Adrenal gland (tissue), 12 donors: Measurements from ENCODE around the gene CYP1A2. TPM values are rescaled to one million over a fixed set of nuclear protein-coding genes. Genes with fewer than 3 reads are reported as not detected.

ENCODE experiments used
- DNase-seq, 7 donors: peaks; one replicate each; pipeline ENCODE4 v3.0.0-alpha.2; 2019 to 2020
- H3K27ac ChIP-seq, 5 donors: fragments of 200-600 bp; sonication (generic) in 4 of 5; 1 replicate in 3 of 5; 2 replicates in 2 of 5; pipeline versions ENCODE4 v1.5.1 to v1.8.0; 2016 to 2020; ENCODE audit warnings: mild to moderate bottlenecking in 1 of 5
- H3K27me3 ChIP-seq: fragments of 200-600 bp; 2 replicates; pipeline ENCODE4 v1.8.0; 2021
- H3K36me3 ChIP-seq, 2 donors: fragments of 200-600 bp; replicated peaks in 1 of 2; 1 replicate in 1 of 2; 2 replicates in 1 of 2; pipeline versions ENCODE4 v1.5.1 to v1.8.0; 2018 to 2022
- H3K4me1 ChIP-seq, 2 donors: fragments of 200-600 bp; replicated peaks in 1 of 2; 1 replicate in 1 of 2; 2 replicates in 1 of 2; pipeline versions ENCODE4 v1.5.1 to v1.8.0; 2018 to 2021
- H3K4me3 ChIP-seq, 4 donors: fragments of 200-600 bp; sonication (generic) in 3 of 4; one replicate each; pipeline ENCODE4 v1.5.1; 2016 to 2018
- H3K9me3 ChIP-seq, 3 donors: fragments of 200-600 bp; sonication (generic) in 1 of 3; replicated peaks in 1 of 3; 1 replicate in 2 of 3; 2 replicates in 1 of 3; pipeline versions ENCODE4 v1.5.1 to v1.8.0; 2016 to 2021
- POLR2A ChIP-seq, 2 donors: fragments of 450-650 bp; IDR thresholded peaks; one replicate each; pipeline ENCODE4 v1.6.1; 2017; ENCODE audit warnings: antibody characterized with exemption in 2 of 2, mild to moderate bottlenecking in 2 of 2, moderate library complexity in 1 of 2
- WGBS, 4 donors: extraction: QIAGEN DNeasy Blood & Tissue Kit in 2 of 4; methylation state at CpG; one replicate each; pipeline versions ENCODE4 v1.1.5 to v1.1.7; 2013 to 2017; 5-methylcytosine and 5-hydroxymethylcytosine counted together
- intact Hi-C, 2 donors: fragments of 100-400 bp; cut with DNase I; formaldehyde crosslinking; loops; one replicate each; pipeline versions ENCODE4 v1.14.1 to v1.15.0; 2022 to 2023
- polyA plus RNA-seq, 3 donors: library from polyadenylated mRNA; stranded (reverse); fragments of 200-250 nt in 2 of 3; fragments of 350-450 nt in 1 of 3; fragmentation: Illumina TruSeq in 1 of 3; extraction: RNeasy Lipid Tissue Mini Kit (QIAGEN cat#74804) in 1 of 3; gene quantifications; one replicate each; pipeline ENCODE4 v1.2.3, GENCODE V29; 2013 to 2014
- total RNA-seq, 9 donors: library from RNA; depleted of rRNA in 4 of 9; stranded (reverse); fragments of >200 nt in 4 of 9; fragments of 120-200 nt in 1 of 9; fragmentation: NEBNext Ultra II Directional in 1 of 9; extraction: Animal tissue kit (Norgen Biotek cat#: 25700) in 1 of 9; gene quantifications; one replicate each; pipeline versions ENCODE4 v1.1.0 to v1.2.4, GENCODE V29; 2013 to 2023
- TF ChIP-seq, protein P1 (sequence below), 6 experiments: fragments of 450-650 bp in 4 of 6; fragments of 200-600 bp in 2 of 6; sonication (generic) in 1 of 6; IDR thresholded peaks; 1 replicate in 5 of 6; 2 replicates in 1 of 6; pipeline versions ENCODE4 v1.5.1 to v1.8.0; 2016 to 2021; ENCODE audit warnings: antibody characterized with exemption in 6 of 6, mild to moderate bottlenecking in 2 of 6, moderate library complexity in 1 of 6
- donor health status: healthy with polysubstance abuse.
- donor health status: Bipolar disorder and iron deficiency.
- donor health status: DM: yes; HTN: yes; CAD: no.
- donor health status: DM: no; HTN: no; CAD: no.
- donor health status: DM: no; HTN: no; CAD: no.
- donor health status: DM: yes; HTN: yes; CAD: no.

CYP1A2 gene
- total and polyA plus RNA-seq, 12 donors, result not detected

GRCh38 chr15:74768771-74769342, 20.2 kb downstream of the CYP1A2 start:
- TF ChIP-seq POLR2A (IDR thresholded peaks at IDR 0.05), result no peak
- TF ChIP-seq, protein P1, sequence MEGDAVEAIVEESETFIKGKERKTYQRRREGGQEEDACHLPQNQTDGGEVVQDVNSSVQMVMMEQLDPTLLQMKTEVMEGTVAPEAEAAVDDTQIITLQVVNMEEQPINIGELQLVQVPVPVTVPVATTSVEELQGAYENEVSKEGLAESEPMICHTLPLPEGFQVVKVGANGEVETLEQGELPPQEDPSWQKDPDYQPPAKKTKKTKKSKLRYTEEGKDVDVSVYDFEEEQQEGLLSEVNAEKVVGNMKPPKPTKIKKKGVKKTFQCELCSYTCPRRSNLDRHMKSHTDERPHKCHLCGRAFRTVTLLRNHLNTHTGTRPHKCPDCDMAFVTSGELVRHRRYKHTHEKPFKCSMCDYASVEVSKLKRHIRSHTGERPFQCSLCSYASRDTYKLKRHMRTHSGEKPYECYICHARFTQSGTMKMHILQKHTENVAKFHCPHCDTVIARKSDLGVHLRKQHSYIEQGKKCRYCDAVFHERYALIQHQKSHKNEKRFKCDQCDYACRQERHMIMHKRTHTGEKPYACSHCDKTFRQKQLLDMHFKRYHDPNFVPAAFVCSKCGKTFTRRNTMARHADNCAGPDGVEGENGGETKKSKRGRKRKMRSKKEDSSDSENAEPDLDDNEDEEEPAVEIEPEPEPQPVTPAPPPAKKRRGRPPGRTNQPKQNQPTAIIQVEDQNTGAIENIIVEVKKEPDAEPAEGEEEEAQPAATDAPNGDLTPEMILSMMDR (IDR thresholded peaks at IDR 0.05), result peak; percentile 75 to 88 (median 84)
- intact Hi-C loops, result loop anchor here (2.0 to 10.0 kb wide), 3 partner anchors 134 to 384 kb away; no protein-coding TSS in a partner anchor
- H3K36me3 ChIP-seq, result no peaks in the 10 kb centered on the region
- H3K4me3 ChIP-seq, result no peak overlapping the region
- DNase-seq, result peak in 6 of 7 donors; percentile 52 to 80 (median 68)
- no peaks in the 10 kb centered on the region for H3K4me1 ChIP-seq
- no peaks in the 10 kb centered on the region for H3K9me3 ChIP-seq
- no peak overlapping the region for H3K27ac ChIP-seq
- H3K27me3 ChIP-seq, result no peaks in the 10 kb centered on the region
- WGBS, 4 donors, result 0 to 7% (median 3%) methylated on average over 5 to 9 of the region's 9 CpGs

DNA sequence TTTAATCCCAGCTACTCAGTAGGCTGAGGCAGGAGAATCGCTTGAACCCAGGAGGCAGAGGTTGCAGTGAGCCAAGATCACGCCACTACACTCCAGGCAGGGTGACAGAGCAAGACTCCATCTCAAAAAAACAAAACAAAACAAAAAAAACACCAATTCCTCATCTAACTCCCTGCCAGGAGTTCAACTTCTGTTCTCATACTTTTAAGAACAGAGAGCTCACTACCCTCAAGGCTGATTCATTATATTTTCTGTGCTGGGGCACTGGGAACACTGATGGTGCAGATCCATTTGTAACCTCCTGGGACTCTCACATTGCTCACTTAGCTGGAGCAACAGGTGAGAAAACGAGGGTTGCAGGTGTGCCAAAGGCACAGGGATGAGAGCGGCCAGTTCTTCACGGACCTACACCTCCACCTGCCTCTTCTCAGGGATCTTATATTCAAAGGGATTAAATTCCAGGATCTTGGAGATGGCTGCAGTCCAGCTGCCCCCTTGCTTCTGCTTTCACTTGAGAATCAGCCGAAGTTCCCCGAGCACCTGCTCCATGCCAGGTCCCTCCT, 20.9 kb downstream of the CYP1A2 start:
- no peak overlapping the region for H3K27ac ChIP-seq
- 47 to 64% (median 56%) methylated on average over 6 to 7 of the region's 7 CpGs for WGBS, 4 donors
- no peaks in the 10 kb centered on the region for H3K36me3 ChIP-seq
- intact Hi-C loops, result loop anchor here (2.0 to 10.0 kb wide), 5 partner anchors 68 to 385 kb away; no protein-coding TSS in a partner anchor
- TF ChIP-seq, protein P1 (IDR thresholded peaks at IDR 0.05), result no peak
- TF ChIP-seq POLR2A (IDR thresholded peaks at IDR 0.05), result no peak
- H3K4me1 ChIP-seq, result no peaks in the 10 kb centered on the region
- H3K27me3 ChIP-seq, result no peaks in the 10 kb centered on the region
- H3K4me3 ChIP-seq, result no peak overlapping the region
- peak in 1 of 7 donors; percentile 12 for DNase-seq
- no peaks in the 10 kb centered on the region for H3K9me3 ChIP-seq

- no peak for DNase-seq
- 39 to 68% (median 56%) methylated on average over 1 to 4 of the region's 4 CpGs for WGBS, 4 donors
- Histone ChIP-seq H3K27ac (no peak overlapping the region), H3K4me3 (no peak overlapping the region), H3K9me3 (no peaks in the 10 kb centered on the region), H3K4me1 (no peaks in the 10 kb centered on the region), H3K36me3 (no peaks in the 10 kb centered on the region), H3K27me3 (no peaks in the 10 kb centered on the region)
- intact Hi-C loops, result loop anchor here (5.0 kb wide), 2 partner anchors 67 to 182 kb away; no protein-coding TSS in a partner anchor
- TF ChIP-seq, protein P1 (IDR thresholded peaks at IDR 0.05), result no peak
- TF ChIP-seq POLR2A (IDR thresholded peaks at IDR 0.05), result no peak
These were observed 21.7 kb downstream of the CYP1A2 start for GRCh38 chr15:74770211-74770903.

- peaks cover 0 to 8% of the 10 kb centered on the region in 2 donors for H3K4me1 ChIP-seq
- no peaks in the 10 kb centered on the region for H3K27me3 ChIP-seq
- intact Hi-C loops, result loop anchor here (5.0 kb wide), 2 partner anchors 64 to 179 kb away; no protein-coding TSS in a partner anchor
These were observed 24.7 kb downstream of the CYP1A2 start for GRCh38 chr15:74773329-74773728.

More at GRCh38 chr15:74773329-74773728, 24.7 kb downstream of the CYP1A2 start:
- peak in 1 of 7 donors; percentile 13 for DNase-seq
- H3K36me3 ChIP-seq, result no peaks in the 10 kb centered on the region
- WGBS, 4 donors, result 87 to 100% (median 97%) methylated on average over 3 to 5 of the region's 5 CpGs
- TF ChIP-seq, protein P1 (IDR thresholded peaks at IDR 0.05), result no peak
- TF ChIP-seq POLR2A (IDR thresholded peaks at IDR 0.05), result no peak
- no peaks in the 10 kb centered on the region for H3K9me3 ChIP-seq
- no peak overlapping the region for H3K4me3 ChIP-seq
- H3K27ac ChIP-seq, result no peak overlapping the region
